ENCODE data around the gene PLEKHG4. TPM values are rescaled to one million over a fixed set of nuclear protein-coding genes. Genes with fewer than 3 reads are reported as not detected.

Gene PLEKHG4
- polyA plus RNA-seq, 1 donor from 2014 or later: 0.28 TPM

GRCh38 chr16:67326472-67327309, 47.4 kb downstream of the PLEKHG4 start, which contains the start of the genes KCTD19 and LRRC36:
KCTD19 (minus strand) TSS chr16:67326741; CDS start chr16:67326707, 34 bp downstream.
LRRC36 (plus strand) TSS chr16:67326815; CDS start chr16:67326863, 48 bp downstream.
- no peaks in the 10 kb centered on the region for H3K9me3 ChIP-seq (ENCODE audit: low read length)
- H3K9ac ChIP-seq (ENCODE audit: low read length): peak within 1 kb of the TSS; percentile 61
- H2AFZ ChIP-seq (ENCODE audit: low read depth, low read length): peak within 1 kb of the TSS; percentile 84
- no peaks in the 10 kb centered on the region for H3K9me2 ChIP-seq (ENCODE audit: insufficient read depth, low read length)
- H3K4me3 ChIP-seq (ENCODE audit: low read length): peak within 1 kb of the TSS; percentile 71
- H3K4me2 ChIP-seq (ENCODE audit: low read length): no peak within 1 kb of the TSS
- H3K27me3 ChIP-seq (ENCODE audit: insufficient read depth, low read depth, low read length): peaks cover 7% of the 10 kb centered on the region
- no peaks in the 10 kb centered on the region for H4K20me1 ChIP-seq (ENCODE audit: insufficient read depth)
- H3K27ac ChIP-seq (ENCODE audit: low read length): no peak within 1 kb of the TSS
- TF ChIP-seq SMC3 (conservative IDR thresholded peaks at IDR 0.05; ENCODE audit: poor library complexity) (peak; percentile 37), CTCF (IDR thresholded peaks at IDR 0.05; ENCODE audit: poor library complexity, severe bottlenecking) (peak; percentile 73), POLR2AphosphoS5 (IDR thresholded peaks at IDR 0.05) (no peak), TAF1 (IDR thresholded peaks at IDR 0.05; ENCODE audit: low read depth) (no peak), EP300 (conservative IDR thresholded peaks at IDR 0.05; ENCODE audit: poor library complexity, severe bottlenecking) (no peak), MXI1 (conservative IDR thresholded peaks at IDR 0.05; ENCODE audit: poor library complexity, severe bottlenecking) (peak; percentile 22), RAD21 (conservative IDR thresholded peaks at IDR 0.05) (peak; percentile 44), EZH2 (IDR thresholded peaks at IDR 0.05; ENCODE audit: borderline replicate concordance, insufficient read depth, low read length, poor library complexity, severe bottlenecking) (no peak), REST (IDR thresholded peaks at IDR 0.05; ENCODE audit: borderline replicate concordance) (peak; percentile 37)
- no peaks in the 10 kb centered on the region for H3K79me2 ChIP-seq (replicated peaks; ENCODE audit: insufficient read depth, low read length)
- H3K36me3 ChIP-seq (ENCODE audit: insufficient read depth, low read length): no peaks in the 10 kb centered on the region
- no peaks in the 10 kb centered on the region for H3F3A ChIP-seq (ENCODE audit: insufficient read depth, low read length, poor library complexity, severe bottlenecking)

- Histone ChIP-seq H3K27me3 (ENCODE audit: insufficient read depth, low read depth, low read length) (peaks cover 6% of the 10 kb centered on the region), H2AFZ (ENCODE audit: low read depth, low read length) (no peak overlapping the region), H3K9me2 (ENCODE audit: insufficient read depth, low read length) (no peaks in the 10 kb centered on the region), H4K20me1 (ENCODE audit: insufficient read depth) (no peaks in the 10 kb centered on the region), H3K36me3 (ENCODE audit: insufficient read depth, low read length) (no peaks in the 10 kb centered on the region), H3K4me3 (ENCODE audit: low read length) (no peak overlapping the region), H3K4me2 (ENCODE audit: low read length) (no peak overlapping the region), H3K27ac (ENCODE audit: low read length) (no peak overlapping the region), H3K9me3 (ENCODE audit: low read length) (no peaks in the 10 kb centered on the region), H3K9ac (ENCODE audit: low read length) (no peak overlapping the region), H3K79me2 (replicated peaks; ENCODE audit: insufficient read depth, low read length) (no peaks in the 10 kb centered on the region), H3F3A (ENCODE audit: insufficient read depth, low read length, poor library complexity, severe bottlenecking) (no peaks in the 10 kb centered on the region)
- no peak for TF ChIP-seq RAD21 (conservative IDR thresholded peaks at IDR 0.05)
- no peak for TF ChIP-seq REST (IDR thresholded peaks at IDR 0.05; ENCODE audit: borderline replicate concordance)
- no peak for TF ChIP-seq SMC3 (conservative IDR thresholded peaks at IDR 0.05; ENCODE audit: poor library complexity)
- no peak for TF ChIP-seq CTCF (IDR thresholded peaks at IDR 0.05; ENCODE audit: poor library complexity, severe bottlenecking)
- TF ChIP-seq EP300 (conservative IDR thresholded peaks at IDR 0.05; ENCODE audit: poor library complexity, severe bottlenecking): no peak
- no peak for TF ChIP-seq EZH2 (IDR thresholded peaks at IDR 0.05; ENCODE audit: borderline replicate concordance, insufficient read depth, low read length, poor library complexity, severe bottlenecking)
- no peak for TF ChIP-seq POLR2AphosphoS5 (IDR thresholded peaks at IDR 0.05)
- TF ChIP-seq MXI1 (conservative IDR thresholded peaks at IDR 0.05; ENCODE audit: poor library complexity, severe bottlenecking): no peak
- no peak for TF ChIP-seq TAF1 (IDR thresholded peaks at IDR 0.05; ENCODE audit: low read depth)
These were observed 48.4 kb downstream of the PLEKHG4 start for GRCh38 chr16:67327743-67328142.
